Measurements from ENCODE around the gene SPHK2.

GRCh38 chr19:48668761-48669160, 49.5 kb downstream of the SPHK2 start:
- no peak for TF ChIP-seq CTCF (IDR thresholded peaks at IDR 0.05; ENCODE audit: low read depth, low read length, poor library complexity, severe bottlenecking)
- no peak for TF ChIP-seq EZH2phosphoT487 (IDR thresholded peaks at IDR 0.05; ENCODE audit: borderline replicate concordance, low read length)

All from DOHH2 (cell line).